GM18907 (cell line): ENCODE results near the gene ATF6.

Experiments used
- ATAC-seq: cut with Tn5 transposase; IDR thresholded peaks from one replicate; pipeline ENCODE4 v1.9.1; 2021; ENCODE audit warnings: mild to moderate bottlenecking, moderate library complexity; ENCODE audit not compliant: unreplicated experiment

Gene ATF6

GRCh38 chr1:161989108-161989507 lies 223.0 kb downstream of the ATF6 start:
- ATAC-seq = no peak

DNA sequence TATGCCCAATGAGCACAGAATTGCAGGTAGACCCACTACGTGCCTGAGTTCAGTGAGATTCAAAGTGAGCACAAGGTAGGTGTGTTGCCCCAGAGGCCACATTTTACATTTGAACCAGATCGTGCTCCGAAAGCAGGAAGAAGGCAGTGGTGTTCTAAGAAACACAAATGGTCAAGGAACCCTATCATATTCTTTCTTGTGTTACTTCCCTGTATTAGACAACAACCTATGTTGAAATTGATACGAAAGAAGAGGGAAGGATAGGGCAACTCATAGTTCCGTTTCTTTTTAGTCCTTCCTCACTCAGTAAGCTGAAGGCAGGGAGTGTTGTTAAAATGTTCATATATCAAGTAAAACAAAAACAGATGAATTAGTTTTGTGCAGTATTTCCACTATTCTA lies 223.7 kb downstream of the ATF6 start:
- no peak for ATAC-seq

- no peak for ATAC-seq
These were observed 227.5 kb downstream of the ATF6 start for GRCh38 chr1:161993576-161993975.

DNA sequence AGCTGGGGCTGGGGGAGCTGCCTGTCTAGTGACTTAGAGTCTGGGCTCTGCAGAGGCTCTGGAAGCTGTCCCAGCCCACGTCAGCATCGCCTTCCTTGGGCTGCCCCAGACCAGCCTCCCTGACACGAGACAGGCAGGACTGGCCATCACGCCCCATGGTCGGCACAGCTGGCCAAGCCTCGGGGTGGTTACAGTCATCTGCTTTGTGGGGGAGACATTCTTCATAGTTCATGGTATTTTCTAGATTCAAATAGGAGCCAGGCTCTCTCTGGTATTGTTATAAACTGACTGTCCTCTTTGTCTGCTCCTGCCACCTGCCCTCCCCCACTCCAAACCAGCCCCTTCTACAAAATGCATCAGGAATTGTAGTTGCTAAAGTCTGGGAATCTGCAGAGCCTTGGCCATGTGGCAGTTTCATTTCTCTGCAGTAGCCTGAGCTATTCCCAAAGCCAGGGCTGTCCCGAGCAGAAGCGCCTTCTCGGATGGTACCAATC lies 228.1 kb downstream of the ATF6 start:
- no peak for ATAC-seq

GRCh38 chr1:161997152-161997551 lies 231.0 kb downstream of the ATF6 start:
- ATAC-seq = no peak

GRCh38 chr1:161998811-161999210 lies 232.7 kb downstream of the ATF6 start:
- ATAC-seq = no peak

- no peak for ATAC-seq
These were observed 233.4 kb downstream of the ATF6 start for GRCh38 chr1:161999301-162000052.

GRCh38 chr1:162000053-162000420 lies 233.9 kb downstream of the ATF6 start:
- ATAC-seq = no peak

- no peak for ATAC-seq
These were observed 237.1 kb downstream of the ATF6 start for GRCh38 chr1:162003061-162003829.

GRCh38 chr1:162003830-162004215 lies 237.7 kb downstream of the ATF6 start:
- no peak for ATAC-seq

GRCh38 chr1:162004441-162004950 lies 238.4 kb downstream of the ATF6 start:
- no peak for ATAC-seq

DNA sequence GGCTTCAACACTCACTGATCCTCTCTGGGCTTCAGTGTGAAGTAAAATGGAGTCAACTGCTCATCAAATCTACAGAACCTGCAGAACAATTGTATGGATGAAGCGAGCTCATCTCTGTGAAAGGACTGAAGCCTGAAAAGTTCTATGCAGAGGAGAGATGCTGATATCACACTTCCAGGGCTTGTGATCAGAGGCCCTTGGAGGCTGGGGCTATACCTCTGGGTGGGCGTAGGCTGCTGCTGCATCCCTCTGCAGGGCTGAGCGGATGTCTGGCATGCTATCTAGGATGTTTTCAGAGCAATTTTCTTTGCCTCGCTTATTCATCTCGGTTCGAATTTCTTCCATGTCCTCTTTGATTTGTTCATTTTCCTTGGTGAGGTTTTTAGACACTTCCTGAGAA lies 240.0 kb downstream of the ATF6 start:
- ATAC-seq = no peak

GRCh38 chr1:162007466-162007865 lies 241.3 kb downstream of the ATF6 start:
- ATAC-seq = no peak

DNA sequence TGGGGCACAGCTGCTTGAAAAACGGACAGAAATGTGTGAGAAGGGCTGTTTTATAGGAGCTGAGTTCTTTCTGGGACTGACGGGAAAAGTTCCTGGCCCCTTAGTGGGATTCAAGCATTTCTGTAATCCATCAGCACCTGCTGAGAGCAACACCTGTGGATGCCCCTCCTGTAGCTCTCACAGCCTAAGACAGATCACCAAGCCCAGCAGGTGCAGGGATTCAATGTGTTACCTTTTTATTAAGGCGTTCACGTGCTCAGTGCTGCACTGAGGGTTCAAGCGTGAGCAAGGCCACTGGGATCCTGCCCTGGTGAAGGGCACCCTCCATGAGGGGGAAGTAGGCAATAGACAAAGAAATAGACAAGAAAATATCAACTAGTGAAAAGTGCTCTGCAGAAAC lies 242.7 kb downstream of the ATF6 start:
- ATAC-seq = no peak

- ATAC-seq = no peak
These were observed 243.5 kb downstream of the ATF6 start for GRCh38 chr1:162009501-162010174.

DNA sequence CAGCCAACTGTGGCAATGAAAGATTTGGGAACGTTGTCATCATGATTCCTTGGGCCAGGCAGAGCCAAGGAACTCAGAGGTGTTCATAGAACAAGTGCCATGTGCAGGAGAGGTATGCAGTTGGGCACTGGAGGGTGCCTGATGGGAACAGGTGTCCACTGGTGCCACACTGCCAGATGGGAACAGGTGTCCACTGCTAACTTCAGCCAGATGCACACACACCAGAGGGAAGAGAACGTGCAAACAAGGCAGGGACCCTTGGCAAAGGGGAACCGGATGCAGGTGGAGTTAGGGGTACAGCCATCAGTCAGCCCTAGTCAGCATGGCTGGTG lies 244.0 kb downstream of the ATF6 start:
- no peak for ATAC-seq

DNA sequence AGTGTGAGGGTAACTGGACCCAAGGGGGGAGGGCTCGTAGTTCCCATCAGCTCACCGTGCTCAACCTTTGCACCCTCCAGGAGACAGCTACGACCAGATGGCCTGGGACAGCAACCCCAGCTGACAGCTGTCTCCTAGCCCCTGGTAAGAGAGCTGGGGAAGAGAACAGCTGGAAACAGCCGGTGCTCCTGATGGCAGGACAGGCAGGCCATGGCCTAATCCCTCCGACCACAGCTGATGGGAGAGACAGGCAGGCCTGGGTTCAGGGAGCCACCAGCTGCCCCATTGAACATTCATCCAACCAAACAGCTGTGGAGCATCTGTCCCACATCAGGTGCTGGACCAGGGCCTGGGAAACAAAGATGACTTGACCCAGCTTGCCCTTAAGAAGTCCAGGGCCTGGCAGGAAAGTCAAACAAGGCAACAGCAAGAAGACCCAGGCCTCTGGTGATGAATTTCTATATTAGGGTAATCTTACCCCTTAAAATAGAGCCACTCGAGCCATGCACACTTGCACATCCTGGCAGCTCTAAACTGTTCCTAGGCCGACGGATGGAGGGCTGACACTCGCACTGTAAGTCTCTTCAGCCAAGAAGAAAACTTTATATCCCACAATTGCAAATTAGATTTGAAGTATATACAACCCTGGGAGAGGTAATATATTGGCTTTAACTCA lies 245.4 kb downstream of the ATF6 start:
- no peak for ATAC-seq

DNA sequence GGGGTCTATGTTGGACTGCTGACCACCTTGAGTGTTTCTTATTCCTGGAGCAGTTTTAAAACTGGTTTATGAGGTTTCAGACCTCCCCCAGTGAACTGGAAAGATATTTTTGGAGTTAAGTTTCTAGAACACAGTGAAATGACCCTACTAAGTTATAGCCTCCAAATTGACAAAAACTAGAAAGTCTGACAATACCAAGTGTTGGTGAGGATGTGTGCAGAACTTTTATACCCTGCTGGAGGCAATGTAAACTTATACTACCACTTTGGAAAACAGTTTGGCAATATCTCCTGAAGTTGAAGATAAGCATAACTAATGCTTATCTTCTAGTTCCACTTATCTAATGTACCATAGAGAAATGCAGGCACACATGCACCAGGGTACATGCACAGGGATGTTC lies 247.2 kb downstream of the ATF6 start:
- no peak for ATAC-seq
